ENCODE data around the gene IMMP2L.
"Not testable (repeated sequence)": the region's sequence is repeated elsewhere in the genome, so short reads cannot be mapped to it uniquely, and the experiment has no call there.

IMMP2L gene

GRCh38 chr7:111505422-111505821 is 56.9 kb downstream of the IMMP2L start:
- not testable (repeated sequence) for DNase-seq

- DNase-seq, result not testable (repeated sequence)
Observed at GRCh38 chr7:111501799-111502198, 60.5 kb downstream of the IMMP2L start.

DNA sequence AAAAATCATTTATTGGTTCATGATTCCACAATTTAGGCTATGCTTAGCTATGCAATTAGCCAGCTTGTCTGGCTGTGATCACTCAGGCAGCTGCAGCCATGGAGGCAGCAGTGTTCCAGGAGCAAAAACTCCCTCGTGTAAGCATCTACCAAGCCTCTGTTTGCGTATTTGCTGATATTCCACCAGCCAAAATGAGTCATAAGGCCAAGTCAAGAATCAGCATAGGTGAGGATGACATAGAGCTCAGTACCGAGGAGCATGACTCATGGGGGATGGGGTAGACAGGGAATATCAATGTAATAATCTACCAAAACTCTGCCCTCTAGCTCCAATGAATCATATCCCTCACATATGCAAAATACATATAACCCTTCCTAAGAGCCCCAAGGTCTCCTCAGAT is 63.3 kb downstream of the IMMP2L start:
- DNase-seq, result no peak

DNA sequence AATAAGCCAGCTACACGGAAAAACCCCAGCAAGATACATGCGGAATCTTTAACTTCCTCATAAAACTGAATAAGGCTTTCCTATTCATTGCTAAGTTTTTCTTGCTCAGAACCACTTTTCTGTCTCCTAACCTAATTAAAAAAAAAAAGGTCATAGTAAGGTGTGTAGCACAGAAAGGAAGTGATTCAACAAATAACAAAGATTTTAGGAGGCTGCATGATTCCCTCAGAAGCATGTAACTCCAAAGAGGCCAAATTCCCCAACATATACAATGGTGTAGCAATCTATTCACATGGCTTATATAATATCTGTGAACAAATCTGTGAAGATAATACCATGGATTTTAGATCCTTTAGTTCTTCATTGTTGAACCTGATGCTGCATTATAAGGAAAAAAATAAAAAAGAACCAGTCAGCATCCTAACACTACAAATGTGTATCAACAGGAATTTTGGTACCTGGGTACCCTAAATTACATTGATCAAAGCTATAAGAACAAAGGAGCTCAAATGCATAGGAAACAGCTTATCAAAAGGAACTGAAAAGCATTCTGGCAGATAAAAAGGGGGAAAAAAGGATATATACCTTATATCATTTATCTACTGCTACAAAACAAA is 63.8 kb downstream of the IMMP2L start:
- DNase-seq, result no peak

GRCh38 chr7:111495173-111495810 is 67.0 kb downstream of the IMMP2L start:
- DNase-seq, result no peak

GRCh38 chr7:111492234-111492633 is 70.1 kb downstream of the IMMP2L start:
- no peak for DNase-seq

- peak; percentile 70 for DNase-seq
Observed at GRCh38 chr7:111486472-111487142, 75.7 kb downstream of the IMMP2L start.

GRCh38 chr7:111485701-111486380 is 76.5 kb downstream of the IMMP2L start:
- DNase-seq, result no peak

- no peak for DNase-seq
Observed at GRCh38 chr7:111483078-111483477, 79.2 kb downstream of the IMMP2L start.

DNA sequence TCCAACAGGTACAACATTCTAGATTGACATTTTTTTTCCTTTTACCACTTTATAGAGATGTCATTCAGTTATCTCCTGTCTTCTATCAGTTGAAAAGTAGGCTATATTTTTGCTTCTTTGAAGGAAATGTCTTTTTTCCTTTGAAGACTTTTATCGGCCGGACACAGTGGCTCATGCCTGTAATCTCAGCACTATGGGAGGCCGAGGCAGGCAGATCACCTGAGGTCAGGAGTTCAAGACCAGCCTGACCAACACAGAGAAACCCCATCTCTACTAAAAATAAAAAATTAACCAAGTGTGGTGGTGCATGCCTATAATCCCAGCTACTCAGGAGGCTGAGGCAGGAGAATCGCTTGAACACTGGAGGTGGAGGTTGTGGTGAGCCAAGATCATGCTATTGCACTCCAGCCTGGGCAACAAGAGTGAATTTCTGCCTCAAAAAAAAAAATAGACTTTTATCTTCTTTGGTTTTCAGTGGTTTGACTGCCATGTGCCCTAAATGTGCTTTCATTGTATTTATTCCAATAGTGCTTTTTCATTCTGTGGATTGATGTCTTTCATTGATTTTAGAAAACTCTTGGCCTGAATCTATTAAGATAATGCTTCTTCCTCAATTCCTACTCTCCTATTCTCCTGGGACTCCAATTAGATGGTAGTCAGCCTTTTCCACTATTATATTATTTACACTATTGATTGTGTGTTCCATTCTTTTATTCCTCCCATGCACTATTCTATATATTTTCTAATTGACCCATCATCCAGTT is 84.6 kb downstream of the IMMP2L start:
- no peak for DNase-seq

DNA sequence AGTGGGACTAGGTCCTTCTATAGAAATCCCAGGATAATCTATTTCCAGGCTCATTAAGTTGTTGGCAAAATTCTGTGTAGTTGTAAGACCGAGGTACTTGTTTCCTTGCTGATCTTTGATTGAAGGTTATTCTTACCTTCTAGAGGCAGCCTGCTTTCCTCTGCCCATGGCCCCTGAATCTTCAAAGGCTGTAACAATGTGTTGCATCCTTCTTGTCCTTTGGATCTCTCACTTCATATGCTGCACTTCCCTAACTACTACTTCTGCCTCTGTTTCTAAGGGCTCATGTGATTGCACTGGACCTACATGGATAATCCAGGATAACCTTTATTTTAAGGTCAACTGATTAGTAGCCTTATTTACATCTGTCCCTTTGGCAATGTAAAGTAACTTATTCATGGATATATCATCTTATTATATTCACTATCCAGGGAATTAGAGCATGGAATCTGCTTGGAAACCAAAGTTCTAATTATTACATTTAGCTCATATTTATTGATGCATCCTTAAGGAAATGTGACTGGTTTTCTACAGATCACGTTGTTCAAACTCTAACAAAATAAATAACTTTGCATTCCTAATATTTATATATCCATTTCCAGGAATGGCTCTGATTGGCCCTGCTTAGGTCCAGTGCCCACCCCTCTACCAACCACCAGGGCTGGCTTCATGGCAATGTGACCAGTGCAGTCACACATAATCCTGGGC is 85.6 kb downstream of the IMMP2L start:
- DNase-seq, result no peak

DNA sequence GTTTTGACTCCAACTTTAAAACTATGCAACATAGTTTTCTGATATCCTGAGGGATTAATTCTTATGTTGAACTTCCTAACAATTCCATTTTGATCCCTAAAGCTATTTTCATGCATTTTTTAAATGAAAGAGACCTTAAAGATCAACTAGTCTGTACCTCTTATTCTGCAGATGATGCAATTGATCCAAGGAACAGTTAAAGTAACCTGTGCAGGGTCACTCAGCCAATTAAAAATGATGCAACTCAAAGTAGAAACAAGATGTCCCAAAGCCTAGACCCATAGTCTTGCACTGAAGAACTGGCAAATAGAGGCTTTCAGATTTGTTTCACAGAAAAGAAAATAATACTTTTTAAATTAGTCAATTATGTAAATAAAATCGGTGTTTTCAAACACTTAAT is 86.3 kb downstream of the IMMP2L start:
- DNase-seq, result no peak

DNA sequence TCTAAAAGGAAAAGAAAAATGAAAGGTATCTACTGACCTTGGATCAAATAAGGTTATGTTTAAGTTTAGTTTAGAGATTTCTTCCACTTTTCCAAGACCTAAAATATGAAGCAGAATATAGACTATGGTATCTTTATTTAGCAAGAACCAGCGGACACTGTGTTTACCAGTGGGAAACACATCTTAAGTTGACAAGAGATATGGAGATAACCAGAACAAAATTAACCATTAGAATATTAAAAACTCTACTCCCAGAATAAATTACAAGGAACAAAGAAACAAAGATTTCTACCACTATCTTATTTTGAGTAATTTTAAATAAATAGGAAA is 86.9 kb downstream of the IMMP2L start:
- no peak for DNase-seq

DNA sequence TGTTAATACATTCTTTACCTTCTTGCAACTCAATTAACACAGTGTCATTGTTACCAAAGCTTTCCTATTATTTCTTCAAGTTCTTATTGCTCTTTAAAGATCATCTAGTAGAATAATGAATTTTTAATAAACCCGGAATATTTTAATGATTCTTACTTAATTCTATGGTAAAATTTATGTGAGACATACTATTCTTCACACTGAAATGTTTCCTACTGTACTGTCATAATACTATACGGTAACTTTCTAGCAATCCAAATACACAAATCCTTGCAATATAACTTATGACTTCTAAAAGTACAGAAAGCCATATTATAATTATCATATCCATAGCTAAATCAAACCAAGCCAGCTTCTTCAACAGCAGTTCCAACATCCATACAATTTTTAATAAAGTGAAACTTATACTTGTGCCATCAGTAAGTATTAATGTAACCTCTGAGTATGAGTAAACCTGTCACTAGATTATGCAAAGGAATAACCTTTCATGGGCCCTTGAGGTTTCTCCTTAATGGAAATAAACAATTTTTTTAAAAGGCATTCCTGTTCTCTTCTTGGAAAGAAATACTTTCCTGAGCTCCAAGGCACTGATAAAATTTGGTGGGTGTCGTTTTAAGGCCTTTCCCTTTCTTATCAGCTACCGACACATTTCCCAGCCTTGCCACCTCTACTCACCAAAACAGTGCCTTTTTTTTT is 87.4 kb downstream of the IMMP2L start:
- DNase-seq, result no peak

DNA sequence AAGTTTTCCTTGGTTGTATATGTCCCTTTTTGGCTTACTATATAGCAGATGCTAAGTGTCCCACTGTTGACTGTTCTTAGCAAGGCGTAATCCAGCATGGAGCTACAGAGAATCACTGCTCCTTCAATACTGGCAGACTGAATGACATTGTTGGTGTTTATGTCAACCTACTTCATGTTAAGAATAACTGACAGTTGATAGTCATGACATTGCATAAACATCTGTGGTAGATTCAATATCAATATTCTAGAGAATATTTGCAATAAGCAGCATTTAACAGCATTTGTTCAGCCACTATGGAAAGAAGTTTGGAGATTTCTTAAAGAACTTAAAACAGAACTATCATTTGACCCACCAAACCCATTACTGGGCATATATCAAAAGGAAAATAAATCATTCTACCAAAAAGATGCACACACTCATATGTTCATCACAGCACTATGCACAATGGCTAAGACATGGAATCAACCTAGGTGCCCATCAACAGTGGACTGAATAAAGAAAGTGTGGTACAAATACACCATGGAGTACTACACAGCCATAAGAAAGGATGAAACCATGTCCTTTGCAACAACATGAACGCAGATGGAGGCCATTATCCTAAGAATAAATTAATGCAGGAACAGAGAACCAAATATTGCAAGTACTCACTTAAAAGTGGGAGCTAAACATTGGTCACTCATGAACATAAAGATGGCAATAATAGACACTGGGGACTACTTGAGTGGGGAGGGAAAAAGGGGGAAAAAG is 88.7 kb downstream of the IMMP2L start:
- DNase-seq, result no peak

DNA sequence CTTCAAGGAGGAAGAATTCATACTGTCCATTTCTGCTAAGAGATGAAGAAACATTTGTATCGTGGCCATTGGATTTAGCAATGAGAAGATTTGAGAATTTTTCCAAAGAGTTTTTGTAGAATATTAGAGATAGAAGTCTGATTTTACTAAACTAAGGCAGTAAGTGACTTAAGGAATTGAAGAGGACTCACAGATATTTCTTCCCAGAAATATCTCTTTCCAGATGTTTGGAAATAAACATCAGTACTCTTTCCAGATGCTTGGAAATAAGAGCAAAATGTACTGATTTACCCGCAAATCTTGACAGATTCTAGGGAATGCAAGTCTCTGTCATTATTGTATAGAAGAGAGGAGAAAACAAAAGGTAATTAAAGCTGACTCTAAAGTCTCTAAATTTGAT is 91.3 kb downstream of the IMMP2L start:
- no peak for DNase-seq

- DNase-seq, result not testable (repeated sequence)
Observed at GRCh38 chr7:111469894-111470293, 92.4 kb downstream of the IMMP2L start.

DNA sequence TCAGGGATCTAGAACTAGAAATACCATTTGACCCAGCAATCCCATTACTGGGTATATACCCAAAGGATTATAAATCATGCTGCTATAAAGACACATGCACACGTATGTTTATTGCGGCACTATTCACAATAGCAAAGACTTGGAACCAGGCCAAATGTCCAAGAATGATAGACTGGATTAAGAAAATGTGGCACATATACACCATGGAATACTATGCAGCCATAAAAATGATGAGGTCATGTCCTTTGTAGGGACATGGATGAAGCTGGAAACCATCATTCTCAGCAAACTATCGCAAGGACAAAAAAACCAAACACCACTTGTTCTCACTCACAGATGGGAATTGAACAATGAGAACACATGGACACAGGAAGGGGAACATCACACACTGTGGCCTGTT is 96.5 kb downstream of the IMMP2L start:
- not testable (repeated sequence) for DNase-seq

DNA sequence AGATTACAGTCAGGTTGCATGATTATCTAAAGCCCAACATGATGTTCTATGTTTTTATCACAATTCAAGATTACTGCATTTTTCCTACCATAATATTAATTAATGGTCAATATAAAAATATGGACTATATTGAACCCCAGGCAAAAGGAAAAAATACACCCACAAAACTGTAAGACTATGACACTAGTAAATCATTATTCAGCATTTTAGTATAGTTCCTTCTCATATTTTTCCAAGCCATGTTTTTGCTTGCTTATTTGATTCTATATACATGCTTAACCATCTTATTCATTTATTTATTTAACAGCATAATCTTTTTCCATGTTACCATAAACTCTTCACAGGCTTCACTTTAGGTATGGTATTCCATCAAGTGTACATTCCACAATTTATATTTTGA is 101.6 kb downstream of the IMMP2L start:
- DNase-seq, result no peak

- DNase-seq, result no peak
Observed at GRCh38 chr7:111459757-111460280, 102.5 kb downstream of the IMMP2L start.
